Measurements from ENCODE around the gene BCL2.

The BCL2 gene

DNA sequence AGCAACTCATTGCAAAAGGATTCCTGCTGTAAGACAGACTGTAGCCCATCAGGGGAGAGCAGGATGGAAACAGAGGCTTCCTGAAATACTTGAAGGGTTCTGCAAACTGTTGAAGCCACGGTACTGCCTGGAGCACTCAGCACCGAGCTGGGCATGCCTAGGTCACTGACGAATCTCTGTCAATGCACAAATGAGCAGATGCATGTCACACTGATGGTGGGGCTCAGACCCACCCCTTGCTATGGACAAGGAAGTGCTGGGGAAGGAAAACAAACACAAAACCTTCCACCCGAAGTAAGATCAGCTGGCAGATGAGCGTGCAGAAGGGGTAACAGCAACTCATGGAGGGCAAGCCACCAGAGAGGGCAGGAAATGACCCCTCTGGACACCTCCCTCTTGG lies 136.7 kb downstream of the BCL2 start:
- peak; percentile 37 for DNase-seq (ENCODE audit: low read depth)
- H3K4me3 ChIP-seq (ENCODE audit: low read depth, low read length), result peak overlapping the region; percentile 38
- TF ChIP-seq, protein P1, sequence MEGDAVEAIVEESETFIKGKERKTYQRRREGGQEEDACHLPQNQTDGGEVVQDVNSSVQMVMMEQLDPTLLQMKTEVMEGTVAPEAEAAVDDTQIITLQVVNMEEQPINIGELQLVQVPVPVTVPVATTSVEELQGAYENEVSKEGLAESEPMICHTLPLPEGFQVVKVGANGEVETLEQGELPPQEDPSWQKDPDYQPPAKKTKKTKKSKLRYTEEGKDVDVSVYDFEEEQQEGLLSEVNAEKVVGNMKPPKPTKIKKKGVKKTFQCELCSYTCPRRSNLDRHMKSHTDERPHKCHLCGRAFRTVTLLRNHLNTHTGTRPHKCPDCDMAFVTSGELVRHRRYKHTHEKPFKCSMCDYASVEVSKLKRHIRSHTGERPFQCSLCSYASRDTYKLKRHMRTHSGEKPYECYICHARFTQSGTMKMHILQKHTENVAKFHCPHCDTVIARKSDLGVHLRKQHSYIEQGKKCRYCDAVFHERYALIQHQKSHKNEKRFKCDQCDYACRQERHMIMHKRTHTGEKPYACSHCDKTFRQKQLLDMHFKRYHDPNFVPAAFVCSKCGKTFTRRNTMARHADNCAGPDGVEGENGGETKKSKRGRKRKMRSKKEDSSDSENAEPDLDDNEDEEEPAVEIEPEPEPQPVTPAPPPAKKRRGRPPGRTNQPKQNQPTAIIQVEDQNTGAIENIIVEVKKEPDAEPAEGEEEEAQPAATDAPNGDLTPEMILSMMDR (IDR thresholded peaks at IDR 0.05; ENCODE audit: insufficient read depth, low read depth, low read length, missing control alignments), result no peak

- TF ChIP-seq, protein P1 (IDR thresholded peaks at IDR 0.05; ENCODE audit: insufficient read depth, low read depth, low read length, missing control alignments), result no peak
- peak; percentile 52 for DNase-seq (ENCODE audit: low read depth)
- H3K4me3 ChIP-seq (ENCODE audit: low read depth, low read length), result peak overlapping the region; percentile 38
Observed at GRCh38 chr18:63182310-63182772, 137.2 kb downstream of the BCL2 start.

DNA sequence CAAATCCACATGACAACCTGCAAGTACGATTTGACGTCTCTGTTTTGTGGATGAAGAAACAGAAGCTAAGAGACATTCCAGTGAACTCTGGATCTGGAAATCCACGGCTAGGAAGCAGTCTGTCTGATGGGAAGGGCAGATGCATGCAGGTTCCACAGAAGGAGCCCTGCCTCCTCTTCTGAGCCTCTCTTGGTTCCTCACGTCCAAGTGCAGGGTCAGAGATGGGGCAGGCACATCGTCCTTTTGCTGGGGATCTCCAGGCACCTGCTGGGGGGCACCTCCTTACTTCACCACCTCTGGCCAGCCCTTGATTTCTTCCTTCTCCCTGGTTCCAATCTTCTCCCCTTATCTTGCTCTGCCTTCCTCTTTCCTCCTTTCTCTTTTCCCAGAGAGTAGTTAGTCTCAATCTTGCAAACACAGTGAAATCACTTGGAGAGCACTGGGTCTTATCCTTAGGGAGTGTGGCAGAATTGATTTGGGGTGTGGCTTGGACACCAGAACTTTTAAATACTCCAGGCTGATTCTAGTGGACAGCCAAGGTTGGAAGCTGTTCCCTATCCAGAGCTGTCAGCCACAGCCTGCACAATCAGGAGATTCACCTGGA lies 137.8 kb downstream of the BCL2 start:
- TF ChIP-seq, protein P1 (IDR thresholded peaks at IDR 0.05; ENCODE audit: insufficient read depth, low read depth, low read length, missing control alignments), result no peak
- DNase-seq (ENCODE audit: low read depth), result peak; percentile 37
- H3K4me3 ChIP-seq (ENCODE audit: low read depth, low read length), result peak overlapping the region; percentile 38

- DNase-seq (ENCODE audit: low read depth), result peak; percentile 91
- peak overlapping the region; percentile 38 for H3K4me3 ChIP-seq (ENCODE audit: low read depth, low read length)
- TF ChIP-seq, protein P1 (IDR thresholded peaks at IDR 0.05; ENCODE audit: insufficient read depth, low read depth, low read length, missing control alignments), result no peak
Observed at GRCh38 chr18:63180971-63181376, 138.6 kb downstream of the BCL2 start.

DNA sequence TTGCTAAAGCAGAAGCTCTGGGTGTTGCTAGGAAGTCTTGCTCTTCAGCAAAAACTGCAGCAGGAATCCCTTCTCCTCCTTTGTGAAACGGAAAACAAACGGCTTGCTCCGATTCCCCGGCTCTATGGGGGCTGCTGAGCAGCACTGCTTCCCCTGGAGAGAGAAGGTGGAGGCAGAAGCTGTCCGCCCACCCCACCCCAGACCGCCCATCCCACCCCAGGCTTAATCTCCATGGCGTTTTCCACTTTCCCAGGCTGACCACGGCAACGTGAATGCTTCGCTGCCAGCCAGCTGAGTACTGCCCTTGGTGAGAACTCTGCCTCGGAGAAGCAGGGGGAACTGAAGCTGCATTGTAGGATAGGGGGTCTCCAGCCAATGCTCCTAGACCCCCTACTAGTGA lies 139.2 kb downstream of the BCL2 start:
- peak overlapping the region; percentile 38 for H3K4me3 ChIP-seq (ENCODE audit: low read depth, low read length)
- TF ChIP-seq, protein P1 (IDR thresholded peaks at IDR 0.05; ENCODE audit: insufficient read depth, low read depth, low read length, missing control alignments), result no peak
- DNase-seq (ENCODE audit: low read depth), result no peak

GRCh38 chr18:63179422-63179821 lies 140.1 kb downstream of the BCL2 start:
- no peak overlapping the region for H3K4me3 ChIP-seq (ENCODE audit: low read depth, low read length)
- no peak for DNase-seq (ENCODE audit: low read depth)
- TF ChIP-seq, protein P1 (IDR thresholded peaks at IDR 0.05; ENCODE audit: insufficient read depth, low read depth, low read length, missing control alignments), result no peak

GRCh38 chr18:63178971-63179370 lies 140.6 kb downstream of the BCL2 start:
- no peak for DNase-seq (ENCODE audit: low read depth)
- TF ChIP-seq, protein P1 (IDR thresholded peaks at IDR 0.05; ENCODE audit: insufficient read depth, low read depth, low read length, missing control alignments), result no peak
- H3K4me3 ChIP-seq (ENCODE audit: low read depth, low read length), result no peak overlapping the region
